Measurements from ENCODE around the gene PPFIA2.

The PPFIA2 gene

GRCh38 chr12:81542065-81543010 is 216.8 kb downstream of the PPFIA2 start:
- DNase-seq: no peak

GRCh38 chr12:81541121-81541520 is 218.0 kb downstream of the PPFIA2 start:
- no peak for DNase-seq

- no peak for DNase-seq
These were observed 219.9 kb downstream of the PPFIA2 start for GRCh38 chr12:81539279-81539678.

- no peak for DNase-seq
These were observed 226.1 kb downstream of the PPFIA2 start for GRCh38 chr12:81533054-81533453.

GRCh38 chr12:81530352-81530751 is 228.8 kb downstream of the PPFIA2 start:
- no peak for DNase-seq

GRCh38 chr12:81520064-81520945 is 238.8 kb downstream of the PPFIA2 start:
- no peak for DNase-seq

- no peak for DNase-seq
These were observed 240.5 kb downstream of the PPFIA2 start for GRCh38 chr12:81518638-81519037.

GRCh38 chr12:81517296-81517695 is 241.9 kb downstream of the PPFIA2 start:
- no peak for DNase-seq

GRCh38 chr12:81502912-81503695 is 256.0 kb downstream of the PPFIA2 start:
- DNase-seq: no peak

GRCh38 chr12:81500788-81501187 is 258.4 kb downstream of the PPFIA2 start:
- DNase-seq: no peak

GRCh38 chr12:81499809-81500208 is 259.3 kb downstream of the PPFIA2 start:
- no peak for DNase-seq

GRCh38 chr12:81492131-81492720 is 266.9 kb downstream of the PPFIA2 start:
- DNase-seq: no peak

- DNase-seq: no peak
These were observed 286.2 kb downstream of the PPFIA2 start for GRCh38 chr12:81472934-81473333.

- DNase-seq: no peak
These were observed 288.2 kb downstream of the PPFIA2 start for GRCh38 chr12:81470923-81471322.

- DNase-seq: no peak
These were observed 290.9 kb downstream of the PPFIA2 start for GRCh38 chr12:81468206-81468605.

GRCh38 chr12:81465876-81466275 is 293.3 kb downstream of the PPFIA2 start:
- DNase-seq: no peak

- DNase-seq: no peak
These were observed 294.0 kb downstream of the PPFIA2 start for GRCh38 chr12:81465191-81465590.

- no peak for DNase-seq
These were observed 298.0 kb downstream of the PPFIA2 start for GRCh38 chr12:81461163-81461562.

GRCh38 chr12:81450920-81451739 is 308.0 kb downstream of the PPFIA2 start:
- no peak for DNase-seq

GRCh38 chr12:81441629-81442028 is 317.5 kb downstream of the PPFIA2 start:
- no peak for DNase-seq

GRCh38 chr12:81440001-81440400 is 319.1 kb downstream of the PPFIA2 start:
- no peak for DNase-seq

GRCh38 chr12:81439344-81439743 is 319.8 kb downstream of the PPFIA2 start:
- DNase-seq: no peak
